HG02642 (cell line): Measurements from ENCODE around the gene TTLL11.
"Not testable (repeated sequence)": the region's sequence is repeated elsewhere in the genome, so short reads cannot be mapped to it uniquely, and the experiment has no call there.

Experiments
- ATAC-seq: cut with Tn5 transposase; IDR thresholded peaks from one replicate; pipeline ENCODE4 v1.9.1; 2021; ENCODE audit warnings: mild to moderate bottlenecking; ENCODE audit not compliant: unreplicated experiment, poor library complexity

Gene TTLL11

DNA sequence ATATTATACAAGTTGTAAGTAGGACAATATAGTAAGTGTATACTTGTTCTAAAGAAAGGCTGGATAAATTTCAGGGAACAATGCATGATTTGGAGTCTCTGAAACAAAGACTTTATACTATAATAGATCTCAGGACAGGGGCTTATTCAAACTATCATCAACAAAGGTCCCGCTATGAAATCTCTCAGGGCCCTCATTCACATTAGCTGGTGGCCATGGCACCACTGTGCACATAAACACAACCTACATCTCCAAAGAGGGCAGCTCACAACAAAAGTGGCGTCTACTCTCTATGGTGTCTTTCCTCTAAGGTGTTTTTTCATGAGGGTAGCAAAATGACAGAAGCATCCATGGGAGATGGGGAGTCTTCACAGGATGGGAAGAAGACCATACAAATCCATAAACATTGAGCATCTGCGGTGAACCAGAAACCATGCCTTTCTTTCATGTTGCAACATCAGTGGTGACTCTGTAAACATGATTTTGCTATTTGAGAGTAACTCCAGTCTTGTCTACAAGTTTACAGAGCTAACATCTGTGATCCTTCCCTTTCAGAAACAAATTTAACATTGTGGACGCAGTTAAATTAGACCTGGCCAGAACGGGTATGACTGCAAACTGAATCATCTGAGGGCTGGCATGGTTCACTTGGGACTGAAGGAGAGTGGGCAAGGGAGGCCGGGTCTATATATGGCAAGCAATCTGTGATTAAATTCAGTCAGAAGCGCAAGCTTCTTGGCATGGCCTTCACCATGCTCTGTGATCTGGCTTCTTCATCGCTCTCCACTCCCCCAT lies 5.5 kb downstream of the TTLL11 start:
- ATAC-seq, result no peak

DNA sequence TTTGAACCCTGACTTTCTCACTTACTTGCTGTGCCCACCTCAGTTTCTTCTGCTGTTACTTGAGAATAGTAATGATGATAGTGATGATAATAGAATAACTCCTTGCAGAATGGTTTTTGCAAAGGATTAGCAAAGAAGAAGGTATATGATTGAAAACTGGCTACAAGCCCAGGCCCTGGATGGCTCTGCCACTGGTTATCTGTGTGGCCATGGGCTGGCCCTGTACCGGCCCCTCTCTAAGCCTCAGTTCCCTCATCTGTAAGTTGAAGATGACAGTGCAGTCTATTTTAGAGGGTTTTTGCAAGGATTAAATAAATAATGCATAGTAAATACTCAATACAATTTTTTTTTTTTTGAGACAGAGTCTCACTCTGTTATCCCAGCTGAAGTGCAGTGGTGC lies 6.2 kb downstream of the TTLL11 start:
- ATAC-seq, result no peak

DNA sequence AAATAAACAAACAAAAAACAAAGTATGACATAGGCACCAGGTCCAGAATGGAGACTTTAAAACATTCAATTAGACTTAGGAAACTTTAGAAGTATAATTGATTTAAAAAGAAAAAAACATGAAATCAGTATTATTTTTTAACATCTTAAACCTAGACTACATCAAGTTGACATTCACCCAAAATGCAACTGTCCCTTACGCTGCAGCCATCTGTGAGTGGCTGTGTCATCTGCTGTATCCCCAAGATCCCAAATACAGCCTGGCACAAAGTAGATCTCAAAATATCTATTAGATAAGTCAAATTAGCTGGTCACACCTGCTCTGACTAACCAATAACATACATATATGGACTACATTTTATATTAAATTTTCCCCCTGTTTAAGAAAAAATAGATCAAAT lies 7.8 kb downstream of the TTLL11 start:
- ATAC-seq, result no peak

DNA sequence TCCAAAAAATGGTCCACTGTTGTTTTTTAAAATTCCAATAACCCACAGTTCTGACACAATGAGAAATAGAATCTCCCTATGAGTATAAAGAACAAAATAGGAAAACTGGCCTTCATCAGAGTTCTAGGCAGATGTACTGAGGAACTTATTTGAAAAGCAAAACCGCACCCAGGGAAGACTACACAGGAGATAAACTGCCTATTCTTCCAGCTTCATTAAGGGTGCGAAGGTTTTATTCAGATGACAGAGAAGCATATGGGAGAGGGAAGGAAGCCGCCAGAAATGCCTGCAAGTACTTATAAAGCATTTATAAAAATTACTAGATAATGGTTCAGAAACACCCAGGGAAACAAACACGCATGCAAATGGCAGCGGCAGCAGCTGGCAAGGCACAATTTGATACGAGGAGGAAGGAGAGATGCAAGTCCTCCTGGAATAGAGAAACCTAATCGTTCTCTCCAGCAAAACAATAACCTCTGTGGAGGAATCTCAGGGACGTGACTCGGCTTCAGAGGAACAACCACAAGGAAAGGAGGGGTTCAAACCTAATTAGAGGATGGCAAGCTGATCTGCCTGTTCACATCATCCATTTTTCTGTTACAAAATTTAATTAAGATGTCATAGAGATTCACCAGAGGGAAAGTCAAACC lies 9.0 kb downstream of the TTLL11 start:
- ATAC-seq, result no peak

DNA sequence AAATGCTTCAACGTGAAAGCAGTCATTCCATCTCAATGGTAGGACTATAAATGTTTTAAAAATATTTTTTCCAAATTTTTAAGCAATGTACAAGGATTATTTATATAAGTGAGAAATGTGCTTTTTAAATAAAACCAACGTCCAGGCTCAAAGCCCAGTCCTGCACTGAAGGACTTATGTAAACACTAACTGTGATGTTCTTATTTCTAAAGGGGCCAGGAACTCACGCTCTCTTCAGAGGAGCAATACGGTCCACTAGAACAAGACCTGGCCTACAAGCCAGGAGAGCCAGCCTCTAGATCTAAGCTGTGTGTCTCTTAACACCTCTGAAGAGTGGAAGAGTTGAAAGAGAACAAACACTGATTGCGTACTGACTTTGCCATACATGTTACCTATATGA lies 12.1 kb downstream of the TTLL11 start:
- no peak for ATAC-seq

DNA sequence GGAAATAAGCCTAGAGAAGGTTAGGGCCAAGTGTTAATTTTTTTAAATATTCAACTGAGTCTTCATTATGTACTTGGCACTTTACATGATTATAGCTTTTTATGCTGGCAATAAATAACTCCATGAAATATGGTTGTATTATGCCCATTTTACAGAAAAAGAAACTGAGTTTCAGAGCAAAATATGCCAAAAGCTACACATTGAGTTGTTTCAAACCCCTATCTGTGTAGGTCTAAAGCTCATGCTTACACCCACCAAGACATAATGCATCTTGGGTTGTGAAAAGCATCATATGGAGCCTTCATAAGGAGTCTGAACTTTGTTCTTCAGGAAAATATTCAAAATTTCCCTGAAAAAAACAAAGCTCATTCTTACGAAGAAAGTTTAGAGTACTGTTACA lies 14.6 kb downstream of the TTLL11 start:
- ATAC-seq, result no peak

DNA sequence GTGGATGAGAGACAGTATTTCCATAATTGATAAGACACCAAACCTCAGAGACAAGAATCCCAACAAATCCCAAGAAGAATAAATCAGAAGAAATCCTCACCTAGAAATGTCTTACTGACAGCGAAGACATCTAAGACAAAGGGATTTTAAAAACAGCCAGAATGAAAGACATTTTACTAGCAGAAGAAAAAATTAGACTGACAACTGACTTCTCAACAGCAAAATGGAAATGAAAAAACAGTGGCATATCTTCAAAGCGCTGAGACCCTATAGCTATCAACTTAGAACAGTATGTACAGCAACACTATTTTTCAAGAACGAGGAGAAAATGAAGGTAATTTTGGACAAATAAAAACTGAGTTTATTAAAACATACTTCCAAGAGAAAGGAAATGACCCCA lies 16.3 kb downstream of the TTLL11 start:
- no peak for ATAC-seq

DNA sequence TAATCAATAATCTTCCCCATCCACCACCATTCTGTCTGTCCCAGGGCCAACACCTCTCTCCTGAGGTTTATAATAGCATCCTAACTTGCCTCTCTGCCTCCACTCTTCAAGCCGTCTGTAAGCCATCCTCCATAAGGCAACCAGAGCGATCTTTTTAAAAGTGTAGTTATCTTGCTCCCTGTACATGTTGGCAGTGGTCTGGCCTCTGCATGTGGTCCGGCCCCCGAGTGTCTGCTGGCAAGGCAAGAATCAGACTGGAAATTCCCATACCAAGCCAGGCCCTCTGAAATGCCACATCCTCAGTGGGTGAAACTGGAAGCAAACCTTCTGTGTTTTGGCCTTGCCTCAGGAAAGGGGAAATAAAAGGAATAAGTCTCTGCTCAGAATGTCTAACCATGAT lies 17.0 kb downstream of the TTLL11 start:
- ATAC-seq, result no peak

DNA sequence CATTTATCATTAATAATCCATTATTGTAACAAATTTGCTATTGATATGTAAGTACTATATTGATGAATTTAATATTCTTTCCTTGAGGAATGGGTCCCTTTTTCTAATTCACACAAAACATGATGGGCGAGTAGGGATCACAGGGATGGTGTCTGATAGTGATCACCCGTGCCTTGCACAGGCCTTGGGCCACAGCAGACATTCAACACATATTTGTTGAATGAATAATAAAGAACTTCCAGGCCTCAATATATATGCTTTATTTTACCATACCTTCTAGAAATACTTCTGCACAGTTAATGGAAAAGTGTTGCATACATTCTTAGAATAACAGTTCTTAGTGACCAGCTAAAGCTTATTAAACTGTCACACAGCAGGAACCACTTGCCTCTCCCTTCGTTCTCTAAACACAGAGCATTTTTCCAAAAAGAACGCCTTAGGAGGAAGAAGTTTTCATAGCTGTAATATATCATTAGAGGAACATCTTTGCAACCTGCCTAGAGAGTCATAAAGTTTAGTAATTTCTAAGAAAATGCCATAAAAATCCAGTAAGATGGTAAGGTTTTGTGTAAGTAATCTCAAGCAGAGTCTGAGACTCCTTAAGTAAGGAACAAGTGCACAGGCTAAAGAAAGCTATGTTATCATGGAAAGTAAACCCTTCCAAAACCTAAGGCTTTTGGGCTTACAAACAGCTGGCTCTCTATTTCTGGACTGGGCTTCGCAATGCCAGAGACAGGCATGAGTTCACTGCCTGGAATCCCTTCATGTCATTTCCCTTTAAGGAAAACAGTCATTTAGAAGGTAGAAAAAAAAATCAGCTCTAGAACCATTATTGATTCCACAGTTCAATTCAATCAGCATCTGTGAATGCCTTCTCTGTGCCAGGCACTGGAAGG lies 17.7 kb downstream of the TTLL11 start:
- no peak for ATAC-seq

DNA sequence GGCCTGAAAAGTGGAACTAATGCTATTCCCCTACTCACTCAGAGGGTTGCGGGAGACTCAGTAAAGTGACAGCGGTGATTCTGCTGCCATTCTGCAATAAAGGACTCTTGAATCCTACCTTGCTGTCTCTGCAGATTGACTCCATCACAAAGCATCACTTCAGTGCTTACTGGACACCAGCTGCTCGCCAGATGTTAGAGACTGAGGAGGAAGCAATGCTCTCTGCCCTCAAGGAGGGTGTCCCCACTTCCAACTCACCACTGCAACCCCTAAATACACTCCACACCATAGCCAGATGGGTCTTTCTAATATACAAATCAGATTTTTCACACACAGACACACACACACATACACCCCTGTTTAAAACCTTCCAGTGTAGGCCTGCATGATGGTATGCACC lies 21.4 kb downstream of the TTLL11 start:
- no peak for ATAC-seq

DNA sequence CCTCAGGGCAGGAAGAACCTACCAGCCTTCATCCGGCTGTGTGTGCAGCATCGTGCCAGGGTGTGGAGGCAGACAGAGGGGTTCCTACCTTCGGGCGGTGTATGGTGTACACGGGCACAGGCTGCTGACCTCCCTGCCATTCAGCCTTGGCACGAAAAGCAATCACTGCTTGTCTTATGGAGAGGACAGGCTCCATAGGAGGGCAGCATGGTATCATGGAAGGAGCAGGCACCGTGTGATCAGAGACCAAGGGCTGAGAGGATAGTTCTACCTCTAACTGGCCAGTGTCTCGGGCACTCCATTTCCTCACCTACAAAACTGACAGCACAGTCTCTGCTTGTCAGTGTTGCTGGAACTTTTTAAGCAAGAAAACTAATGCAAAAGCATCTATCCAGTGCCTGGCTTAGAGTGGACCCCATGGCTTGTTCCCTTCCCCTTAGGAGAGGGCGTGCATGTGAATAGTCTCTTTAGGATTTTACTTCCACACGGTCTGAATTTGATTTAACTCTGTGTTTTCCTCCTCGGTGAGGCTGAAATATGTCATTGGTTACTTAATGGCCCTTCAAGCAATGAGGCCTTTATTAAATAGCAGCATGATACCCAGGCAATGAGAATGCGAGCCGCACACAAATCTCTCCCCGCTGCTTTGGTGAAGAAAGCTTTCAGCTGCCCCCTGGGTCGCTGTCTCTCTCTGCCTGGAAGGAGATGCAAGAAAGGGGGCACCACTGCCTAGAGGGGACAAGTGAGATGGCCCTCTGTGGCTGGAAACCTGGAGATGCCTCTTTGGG lies 22.2 kb downstream of the TTLL11 start:
- no peak for ATAC-seq

DNA sequence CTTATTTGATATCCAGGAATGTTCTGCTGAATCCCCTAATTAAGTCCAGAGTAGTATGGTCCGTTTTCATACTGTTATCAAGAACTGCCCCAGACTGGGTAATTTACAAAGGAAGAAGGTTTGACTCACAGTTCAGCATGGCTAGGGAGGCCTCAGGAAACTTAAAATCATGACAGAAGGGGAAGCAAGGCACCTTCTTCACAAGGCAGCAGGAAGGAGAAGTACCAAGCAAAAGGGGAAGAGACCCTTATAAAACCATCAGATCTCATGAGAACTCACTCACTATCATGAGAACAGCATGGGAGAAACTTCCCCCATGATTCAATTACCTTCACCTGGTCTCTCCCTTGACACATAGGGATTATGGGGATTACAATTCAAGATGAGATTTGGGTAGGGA lies 26.4 kb downstream of the TTLL11 start:
- not testable (repeated sequence) for ATAC-seq

DNA sequence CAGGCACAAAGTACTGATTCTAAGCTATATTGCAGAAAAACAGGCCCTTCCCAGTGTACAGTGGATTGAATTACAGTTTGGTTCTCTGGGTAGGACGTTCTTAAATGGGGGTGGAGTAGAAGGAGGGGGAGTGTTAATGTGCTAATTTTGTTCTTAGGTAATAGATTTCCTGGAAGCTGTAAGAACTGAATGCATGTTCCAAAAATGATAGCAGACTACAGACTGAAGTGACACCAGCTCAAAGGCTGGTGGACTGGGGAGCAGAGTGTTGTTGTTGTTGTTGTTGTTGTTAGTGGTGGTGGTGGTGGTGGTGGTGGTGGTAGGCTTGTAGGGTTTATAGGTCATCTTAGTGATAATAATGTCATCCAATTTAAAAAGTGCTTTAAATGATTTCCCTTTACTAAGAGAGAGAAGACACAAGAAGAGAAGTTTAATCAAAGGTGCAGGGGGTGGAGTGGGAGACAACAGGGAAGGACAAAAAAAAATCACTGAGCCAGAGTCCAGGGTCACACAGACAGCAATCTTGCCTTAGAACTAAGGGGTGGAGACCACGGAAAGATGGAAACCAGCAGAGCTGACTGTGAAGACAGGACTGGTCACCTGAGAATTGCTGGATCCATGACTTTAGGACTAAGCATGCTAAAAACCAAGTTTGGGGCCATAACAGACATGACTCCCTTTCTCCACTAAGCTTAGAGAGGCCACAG lies 27.0 kb downstream of the TTLL11 start:
- ATAC-seq, result no peak

DNA sequence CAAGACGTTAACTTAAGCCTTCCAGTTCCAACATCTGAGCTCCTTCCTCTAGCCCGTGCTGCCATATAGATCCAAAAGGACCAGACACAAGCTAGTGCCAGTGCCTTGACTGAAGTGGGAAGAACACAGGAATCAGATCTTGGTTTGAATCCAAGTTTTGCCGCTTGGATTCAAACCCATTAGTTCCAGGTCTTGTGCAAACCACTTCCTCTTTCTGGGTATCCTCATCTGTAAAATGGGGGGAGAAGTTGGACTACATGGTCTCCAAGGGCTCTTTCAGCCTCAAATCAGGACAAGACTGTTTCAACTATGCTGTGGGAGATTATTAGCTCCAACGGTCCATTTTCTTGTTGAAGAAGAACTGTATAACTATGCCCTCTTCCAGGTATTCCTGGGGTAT lies 32.6 kb downstream of the TTLL11 start:
- ATAC-seq, result no peak

DNA sequence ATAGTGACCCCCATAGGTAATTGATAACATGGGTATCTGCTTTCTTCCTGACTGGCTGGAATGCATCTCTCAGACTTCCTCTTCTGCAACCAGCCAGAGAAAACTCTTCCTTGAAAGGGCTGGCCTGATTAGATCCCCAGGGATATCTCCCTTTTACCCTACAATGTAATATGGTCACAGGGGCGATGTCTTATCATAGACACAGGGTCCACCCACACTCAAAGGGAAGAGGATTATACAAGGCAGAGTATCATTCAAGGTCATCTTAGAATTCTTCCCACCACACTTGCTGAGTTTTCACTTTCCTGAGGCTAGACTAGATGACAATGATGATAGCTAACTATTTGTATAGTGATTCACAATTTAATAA lies 33.2 kb downstream of the TTLL11 start:
- ATAC-seq, result no peak

DNA sequence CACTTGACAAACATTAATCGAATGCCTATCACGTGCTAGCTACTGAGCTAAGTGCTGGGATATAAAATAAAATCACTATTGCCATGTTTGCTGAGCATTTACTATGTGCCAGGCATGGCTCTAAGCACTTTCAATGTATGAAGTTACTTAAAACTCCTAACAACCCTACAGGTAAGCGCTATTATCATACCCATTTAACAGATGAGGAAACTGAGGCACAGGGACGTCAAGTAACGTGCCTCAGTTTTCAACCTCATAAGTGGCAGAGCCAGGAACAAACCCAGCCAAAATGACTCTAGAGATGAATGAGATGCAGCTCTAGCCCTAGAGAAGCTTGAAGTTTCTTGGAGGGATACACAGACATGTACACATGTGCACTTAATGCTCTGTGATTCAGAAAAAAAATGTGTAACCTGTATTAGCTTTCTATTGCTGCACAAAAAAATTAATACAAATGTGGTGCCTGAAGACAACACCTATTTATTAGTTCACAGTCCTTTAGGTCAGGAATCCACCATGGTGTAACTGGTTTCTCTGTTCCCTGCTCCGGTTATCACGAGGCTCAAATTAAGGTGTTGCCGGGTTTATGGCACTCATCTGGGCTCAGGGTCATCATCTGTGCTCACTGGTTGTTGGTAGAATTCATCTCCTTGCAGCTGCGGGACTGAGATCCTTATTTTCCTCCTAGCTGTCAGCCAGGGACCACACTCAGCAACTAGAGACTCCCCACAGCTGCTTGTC lies 33.7 kb downstream of the TTLL11 start:
- ATAC-seq, result no peak

DNA sequence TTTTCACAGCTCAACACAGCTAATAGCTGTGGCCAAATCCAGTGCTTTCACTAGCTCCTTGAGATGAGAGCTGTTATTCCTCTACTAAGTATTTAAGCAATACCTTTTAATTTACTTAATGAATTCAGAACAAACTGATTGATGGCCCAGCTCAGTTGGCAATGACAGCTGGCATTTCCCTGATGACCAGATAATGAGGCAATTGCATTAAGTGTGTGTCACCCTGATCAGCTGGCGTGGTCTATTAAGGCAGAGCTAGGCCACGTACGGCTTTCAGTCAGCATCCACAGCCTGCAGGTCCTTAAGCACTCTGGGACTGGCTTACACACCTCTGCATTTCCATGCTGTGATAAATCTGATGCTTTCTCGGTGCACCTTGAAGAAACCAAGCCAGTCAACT lies 34.4 kb downstream of the TTLL11 start:
- no peak for ATAC-seq

DNA sequence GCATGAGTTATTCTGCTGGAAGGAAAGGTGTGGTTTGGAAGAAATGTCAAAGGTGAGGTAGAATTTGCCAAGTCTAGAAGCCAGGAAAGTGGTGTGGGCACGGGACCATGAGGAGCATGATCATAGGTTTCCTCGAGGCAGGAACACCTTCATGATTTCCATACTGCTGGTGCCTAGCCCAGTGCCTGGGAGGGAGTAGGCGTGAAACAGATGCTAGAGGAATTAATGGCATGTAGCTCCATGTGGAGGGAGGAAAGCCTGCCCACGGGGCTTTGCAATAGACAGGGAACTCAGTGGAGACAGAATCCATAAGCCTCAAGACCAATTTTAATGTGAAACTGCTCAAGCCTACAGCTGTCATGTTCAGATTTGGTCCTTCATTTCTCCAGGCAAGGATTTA lies 35.1 kb downstream of the TTLL11 start:
- ATAC-seq, result no peak

DNA sequence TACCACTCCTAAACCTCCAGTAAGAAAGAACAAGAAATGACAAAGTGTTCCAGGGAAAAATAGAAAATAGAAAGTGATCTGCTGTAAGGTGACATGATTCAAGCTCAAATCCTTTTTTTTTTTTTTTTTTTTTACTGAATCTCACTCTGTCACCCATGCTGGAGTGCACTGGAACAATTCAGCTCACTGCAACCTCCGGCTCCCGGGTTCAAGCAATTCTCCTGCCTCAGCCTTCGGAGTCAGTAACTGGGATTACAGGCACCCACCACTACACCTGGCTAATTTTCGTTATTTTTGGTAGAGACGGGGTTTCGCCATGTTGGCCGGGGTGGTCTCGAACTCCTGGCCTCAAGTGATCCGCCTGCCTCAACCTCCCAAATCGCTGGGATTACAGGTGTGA lies 35.9 kb downstream of the TTLL11 start:
- ATAC-seq, result no peak
